Measurements from ENCODE around the gene CENPH. TPM values are rescaled to one million over a fixed set of nuclear protein-coding genes. Genes with fewer than 3 reads are reported as not detected.

The CENPH gene
- total RNA-seq, 2 experiments from 2014 or later = 97.0 to 98.6 TPM

DNA sequence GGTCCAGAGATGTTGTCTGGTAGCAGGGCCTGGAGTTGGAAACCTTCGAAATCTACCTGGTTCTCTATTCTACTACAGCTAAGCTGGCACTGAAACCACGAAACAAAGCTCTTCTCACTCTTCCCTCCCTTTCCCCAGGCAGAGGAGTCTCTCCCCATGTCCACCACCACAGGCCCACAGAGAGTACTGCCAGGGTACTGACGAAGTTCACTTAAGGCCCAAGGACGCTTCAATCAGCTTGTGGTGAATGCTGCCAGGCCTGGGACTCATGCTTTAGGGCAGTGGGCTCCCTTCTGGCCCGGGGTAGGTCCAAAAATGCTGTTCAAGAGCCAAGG is 39.7 kb upstream of the CENPH start:
- Mint-ChIP-seq H3K27ac (no peak overlapping the region), H3K4me1 (ENCODE audit: low read depth) (no peaks in the 10 kb centered on the region)
- POLR2A ChIA-PET = no interaction called here

DNA sequence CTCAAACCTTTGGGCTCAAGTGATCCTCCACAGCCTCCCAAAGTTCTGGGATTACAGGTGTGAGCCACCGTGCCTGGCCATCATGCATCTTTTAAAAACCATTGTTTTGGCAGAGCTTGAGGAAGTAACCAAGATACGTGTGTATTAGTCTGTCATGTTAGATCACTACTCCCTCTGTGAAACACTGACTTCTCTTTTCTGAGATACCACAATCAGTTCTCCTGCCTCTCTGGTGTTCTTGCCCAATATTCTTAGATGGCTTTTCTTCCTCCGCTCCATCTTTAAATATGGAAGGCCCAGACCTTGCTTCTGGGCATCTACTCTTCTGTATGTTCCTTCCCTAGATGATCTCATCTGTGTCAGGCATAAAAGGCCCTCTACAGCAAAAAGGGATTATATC is 36.7 kb upstream of the CENPH start:
- CTCF ChIA-PET = no interaction called here
- POLR2A ChIA-PET = no interaction called here
- DNase-seq (no peak), ATAC-seq (no peak)
- no peaks in the 10 kb centered on the region for H3K27me3 Mint-ChIP-seq
- H3K9me3 Mint-ChIP-seq = no peaks in the 10 kb centered on the region
- no peak overlapping the region for H3K4me3 Mint-ChIP-seq
- no peak overlapping the region for H3K27ac Mint-ChIP-seq
- TF ChIP-seq, protein P1, sequence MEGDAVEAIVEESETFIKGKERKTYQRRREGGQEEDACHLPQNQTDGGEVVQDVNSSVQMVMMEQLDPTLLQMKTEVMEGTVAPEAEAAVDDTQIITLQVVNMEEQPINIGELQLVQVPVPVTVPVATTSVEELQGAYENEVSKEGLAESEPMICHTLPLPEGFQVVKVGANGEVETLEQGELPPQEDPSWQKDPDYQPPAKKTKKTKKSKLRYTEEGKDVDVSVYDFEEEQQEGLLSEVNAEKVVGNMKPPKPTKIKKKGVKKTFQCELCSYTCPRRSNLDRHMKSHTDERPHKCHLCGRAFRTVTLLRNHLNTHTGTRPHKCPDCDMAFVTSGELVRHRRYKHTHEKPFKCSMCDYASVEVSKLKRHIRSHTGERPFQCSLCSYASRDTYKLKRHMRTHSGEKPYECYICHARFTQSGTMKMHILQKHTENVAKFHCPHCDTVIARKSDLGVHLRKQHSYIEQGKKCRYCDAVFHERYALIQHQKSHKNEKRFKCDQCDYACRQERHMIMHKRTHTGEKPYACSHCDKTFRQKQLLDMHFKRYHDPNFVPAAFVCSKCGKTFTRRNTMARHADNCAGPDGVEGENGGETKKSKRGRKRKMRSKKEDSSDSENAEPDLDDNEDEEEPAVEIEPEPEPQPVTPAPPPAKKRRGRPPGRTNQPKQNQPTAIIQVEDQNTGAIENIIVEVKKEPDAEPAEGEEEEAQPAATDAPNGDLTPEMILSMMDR (IDR thresholded peaks at IDR 0.05) = no peak
- intact Hi-C loops (cut with micrococcal nuclease) = no loop called here
- no peaks in the 10 kb centered on the region for H3K4me1 Mint-ChIP-seq (ENCODE audit: low read depth)
- no peaks in the 10 kb centered on the region for H3K36me3 Mint-ChIP-seq (ENCODE audit: low read depth)

More for the DNA sequence above, 39.7 kb upstream of the CENPH start:
- no peak overlapping the region for H3K4me3 Mint-ChIP-seq
- H3K9me3 Mint-ChIP-seq = no peaks in the 10 kb centered on the region
- H3K27me3 Mint-ChIP-seq = no peaks in the 10 kb centered on the region
- no peak for ATAC-seq
- H3K36me3 Mint-ChIP-seq (ENCODE audit: low read depth) = no peaks in the 10 kb centered on the region
- intact Hi-C loops (cut with micrococcal nuclease) = no loop called here
- TF ChIP-seq, protein P1 (IDR thresholded peaks at IDR 0.05) = no peak
- CTCF ChIA-PET = no interaction called here
- DNase-seq = no peak

DNA sequence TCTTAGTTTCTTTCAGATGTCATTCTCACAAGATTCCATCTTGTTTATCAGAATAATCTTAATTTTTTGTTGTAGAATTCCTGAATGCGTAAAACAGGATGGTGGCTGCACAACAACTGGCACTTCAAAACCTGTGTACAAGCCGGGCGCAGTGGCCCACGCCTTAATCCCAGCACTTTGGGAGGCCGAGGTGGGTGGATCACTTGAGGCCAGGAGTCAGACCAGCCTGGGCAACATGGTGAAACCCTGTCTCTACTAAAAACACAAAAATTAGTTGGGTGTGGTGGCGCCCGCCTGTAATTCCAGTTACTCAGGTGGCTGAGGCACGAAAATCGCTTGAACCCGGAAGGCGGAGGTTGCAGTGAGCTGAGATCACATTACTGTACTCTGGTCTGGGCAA is 32.9 kb upstream of the CENPH start:
- TF ChIP-seq, protein P1 (IDR thresholded peaks at IDR 0.05) = no peak
- intact Hi-C loops (cut with micrococcal nuclease) = no loop called here
- Mint-ChIP-seq H3K27ac (no peak overlapping the region), H3K27me3 (no peaks in the 10 kb centered on the region), H3K4me3 (no peak overlapping the region), H3K36me3 (ENCODE audit: low read depth) (no peaks in the 10 kb centered on the region), H3K4me1 (ENCODE audit: low read depth) (no peaks in the 10 kb centered on the region), H3K9me3 (no peaks in the 10 kb centered on the region)
- ChIA-PET POLR2A (no interaction called here), CTCF (no interaction called here)
- DNase-seq = no peak
- no peak for ATAC-seq

DNA sequence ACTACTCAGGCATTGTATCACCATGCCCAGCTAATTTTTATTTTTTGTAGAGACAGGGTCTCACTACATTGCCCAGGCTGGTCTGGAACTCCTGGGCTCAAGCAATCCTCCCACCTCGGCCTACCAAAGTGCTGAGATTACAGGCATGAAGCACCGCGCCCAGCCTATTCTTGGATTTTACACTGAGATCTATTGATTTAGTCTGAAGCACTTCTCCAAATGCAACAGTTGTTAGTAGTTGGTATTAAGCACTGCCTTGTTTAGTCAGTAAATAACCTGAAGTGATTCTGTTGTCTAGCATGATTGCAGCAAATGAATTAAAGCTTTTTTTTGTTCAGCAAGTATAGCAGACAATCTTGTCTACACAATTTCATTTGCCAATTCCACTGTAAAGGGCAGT is 31.3 kb upstream of the CENPH start:
- ATAC-seq (no peak), DNase-seq (no peak)
- Mint-ChIP-seq H3K36me3 (ENCODE audit: low read depth) (no peaks in the 10 kb centered on the region), H3K4me1 (ENCODE audit: low read depth) (no peaks in the 10 kb centered on the region), H3K27ac (no peak overlapping the region), H3K27me3 (no peaks in the 10 kb centered on the region), H3K9me3 (no peaks in the 10 kb centered on the region), H3K4me3 (no peak overlapping the region)
- TF ChIP-seq, protein P1 (IDR thresholded peaks at IDR 0.05) = no peak
- intact Hi-C loops (cut with micrococcal nuclease) = no loop called here
- ChIA-PET CTCF (interaction anchor here (0.8 kb wide), 1 partner anchor 8 kb away, joined by 3 read pairs; no protein-coding TSS in a partner anchor), POLR2A (no interaction called here)

DNA sequence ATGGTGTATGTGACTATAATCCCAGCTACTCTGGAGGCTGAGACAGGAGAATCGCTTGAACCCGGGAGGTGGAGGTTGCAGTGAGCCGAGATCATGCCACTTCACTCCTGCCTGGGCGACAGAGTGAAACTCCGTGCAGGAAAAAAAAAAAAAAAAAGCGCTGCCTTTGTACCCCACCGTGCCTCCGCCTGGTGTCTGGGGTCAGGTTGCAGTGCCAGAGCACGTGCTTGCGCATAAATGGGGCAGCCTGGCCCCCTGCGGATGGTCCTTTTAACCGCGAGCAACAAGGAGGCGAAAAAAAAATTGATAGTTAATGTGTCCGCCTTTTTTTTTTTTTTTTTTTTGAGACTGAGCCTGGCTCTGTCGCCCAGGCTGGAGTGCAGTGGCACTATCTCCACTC is 28.7 kb upstream of the CENPH start:
- ATAC-seq (no peak), DNase-seq (no peak)
- Mint-ChIP-seq H3K27ac (no peak overlapping the region), H3K36me3 (ENCODE audit: low read depth) (no peaks in the 10 kb centered on the region), H3K4me3 (no peak overlapping the region), H3K27me3 (no peaks in the 10 kb centered on the region), H3K9me3 (no peaks in the 10 kb centered on the region), H3K4me1 (ENCODE audit: low read depth) (peaks cover under 1% of the 10 kb centered on the region)
- TF ChIP-seq, protein P1 (IDR thresholded peaks at IDR 0.05) = no peak
- CTCF ChIA-PET = no interaction called here
- intact Hi-C loops (cut with micrococcal nuclease) = no loop called here
- POLR2A ChIA-PET = interaction anchor here (0.6 kb wide), 1 partner anchor 1851 kb away, joined by 3 read pairs; no protein-coding TSS in a partner anchor

All from activated CD8-positive, alpha-beta T cell treated with anti-CD3 and anti-CD28 coated beads for 36 hours (primary cell).